ENCODE measurements around the gene CYP2A13. TPM values are rescaled to one million over a fixed set of nuclear protein-coding genes. Genes with fewer than 3 reads are reported as not detected.
A peak's percentile ranks its signal among the peaks of the same experiment; 100 is the strongest.
"Not testable (repeated sequence)": the region's sequence is repeated elsewhere in the genome, so short reads cannot be mapped to it uniquely, and the experiment has no call there.

CYP2A13 gene, protein sequence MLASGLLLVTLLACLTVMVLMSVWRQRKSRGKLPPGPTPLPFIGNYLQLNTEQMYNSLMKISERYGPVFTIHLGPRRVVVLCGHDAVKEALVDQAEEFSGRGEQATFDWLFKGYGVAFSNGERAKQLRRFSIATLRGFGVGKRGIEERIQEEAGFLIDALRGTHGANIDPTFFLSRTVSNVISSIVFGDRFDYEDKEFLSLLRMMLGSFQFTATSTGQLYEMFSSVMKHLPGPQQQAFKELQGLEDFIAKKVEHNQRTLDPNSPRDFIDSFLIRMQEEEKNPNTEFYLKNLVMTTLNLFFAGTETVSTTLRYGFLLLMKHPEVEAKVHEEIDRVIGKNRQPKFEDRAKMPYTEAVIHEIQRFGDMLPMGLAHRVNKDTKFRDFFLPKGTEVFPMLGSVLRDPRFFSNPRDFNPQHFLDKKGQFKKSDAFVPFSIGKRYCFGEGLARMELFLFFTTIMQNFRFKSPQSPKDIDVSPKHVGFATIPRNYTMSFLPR
- not detected for polyA plus RNA-seq (2012; ENCODE audit: low read depth, missing spikeins)

- DNase-seq (ENCODE audit: insufficient read length, low spot score) (no peak), FAIRE-seq (no peak)
- TF ChIP-seq POU2F2 (IDR thresholded peaks at IDR 0.05; ENCODE audit: low read depth, low read length) (no peak), TAF1 (IDR thresholded peaks at IDR 0.05; ENCODE audit: low read depth, low read length) (no peak), PAX5 (IDR thresholded peaks at IDR 0.05; ENCODE audit: insufficient read depth, low read length, severe bottlenecking) (no peak), POLR2AphosphoS5 (IDR thresholded peaks at IDR 0.05; ENCODE audit: low read depth, low read length) (no peak), POLR2A (IDR thresholded peaks at IDR 0.05; ENCODE audit: low read depth, low read length) (no peak), SPI1 (IDR thresholded peaks at IDR 0.05; ENCODE audit: low read depth, low read length) (no peak)
Observed at GRCh38 chr19:41088151-41088550, at the start of gene CYP2A13. TSS of gene CYP2A13 (plus strand) at chr19:41088451. CDS start at chr19:41088472, 21 bp downstream.

GRCh38 chr19:41039806-41040205, 48.4 kb upstream of the CYP2A13 start:
- FAIRE-seq (no peak), DNase-seq (ENCODE audit: insufficient read length, low spot score) (no peak)
- TF ChIP-seq POLR2AphosphoS5 (IDR thresholded peaks at IDR 0.05; ENCODE audit: low read depth, low read length): no peak
- no peak for TF ChIP-seq SPI1 (IDR thresholded peaks at IDR 0.05; ENCODE audit: low read depth, low read length)
- TF ChIP-seq PAX5 (IDR thresholded peaks at IDR 0.05; ENCODE audit: insufficient read depth, low read length, severe bottlenecking): no peak
- no peak for TF ChIP-seq POU2F2 (IDR thresholded peaks at IDR 0.05; ENCODE audit: low read depth, low read length)
- TF ChIP-seq POLR2A (IDR thresholded peaks at IDR 0.05; ENCODE audit: low read depth, low read length): no peak
- TF ChIP-seq TAF1 (IDR thresholded peaks at IDR 0.05; ENCODE audit: low read depth, low read length): no peak

- peak; percentile 67 for FAIRE-seq
- DNase-seq (ENCODE audit: insufficient read length, low spot score): not testable (repeated sequence)
Observed at GRCh38 chr19:41045095-41045494, 43.2 kb upstream of the CYP2A13 start.

- TF ChIP-seq POLR2AphosphoS5 (IDR thresholded peaks at IDR 0.05; ENCODE audit: low read depth, low read length) (no peak), POLR2A (IDR thresholded peaks at IDR 0.05; ENCODE audit: low read depth, low read length) (no peak), SPI1 (IDR thresholded peaks at IDR 0.05; ENCODE audit: low read depth, low read length) (no peak), TAF1 (IDR thresholded peaks at IDR 0.05; ENCODE audit: low read depth, low read length) (no peak), POU2F2 (IDR thresholded peaks at IDR 0.05; ENCODE audit: low read depth, low read length) (no peak), PAX5 (IDR thresholded peaks at IDR 0.05; ENCODE audit: insufficient read depth, low read length, severe bottlenecking) (no peak)
- FAIRE-seq (no peak), DNase-seq (ENCODE audit: insufficient read length, low spot score) (no peak)
Observed at GRCh38 chr19:41050426-41050825, 37.8 kb upstream of the CYP2A13 start.

GRCh38 chr19:41052162-41052561, 36.1 kb upstream of the CYP2A13 start:
- FAIRE-seq; DNase-seq (ENCODE audit: insufficient read length, low spot score): not testable (repeated sequence)

DNA sequence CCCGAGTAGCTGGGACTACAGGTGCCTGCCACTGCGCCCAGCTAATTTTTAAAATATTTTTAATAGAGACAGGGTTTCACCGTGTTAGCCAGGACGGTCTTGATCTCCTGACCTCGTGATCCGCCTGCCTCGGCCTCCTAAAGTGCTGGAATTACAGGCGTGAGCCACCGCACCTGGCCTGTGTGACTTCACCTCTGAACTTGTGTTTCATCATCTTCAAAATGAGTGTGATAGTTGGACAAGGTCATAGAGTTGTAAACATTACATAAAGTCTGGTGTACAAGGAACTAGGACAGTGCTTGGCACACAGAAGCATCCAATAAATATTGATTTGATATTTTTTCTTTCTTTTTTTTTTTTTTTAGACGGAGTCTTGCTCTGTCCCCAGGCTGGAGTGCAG, 34.9 kb upstream of the CYP2A13 start:
- not testable (repeated sequence) for DNase-seq (ENCODE audit: insufficient read length, low spot score); FAIRE-seq

- DNase-seq (ENCODE audit: insufficient read length, low spot score) (no peak), FAIRE-seq (no peak)
- TF ChIP-seq POLR2AphosphoS5 (IDR thresholded peaks at IDR 0.05; ENCODE audit: low read depth, low read length) (no peak), POLR2A (IDR thresholded peaks at IDR 0.05; ENCODE audit: low read depth, low read length) (no peak), SPI1 (IDR thresholded peaks at IDR 0.05; ENCODE audit: low read depth, low read length) (no peak), TAF1 (IDR thresholded peaks at IDR 0.05; ENCODE audit: low read depth, low read length) (no peak), POU2F2 (IDR thresholded peaks at IDR 0.05; ENCODE audit: low read depth, low read length) (no peak), PAX5 (IDR thresholded peaks at IDR 0.05; ENCODE audit: insufficient read depth, low read length, severe bottlenecking) (no peak)
Observed at GRCh38 chr19:41064974-41065569, 23.2 kb upstream of the CYP2A13 start.

DNA sequence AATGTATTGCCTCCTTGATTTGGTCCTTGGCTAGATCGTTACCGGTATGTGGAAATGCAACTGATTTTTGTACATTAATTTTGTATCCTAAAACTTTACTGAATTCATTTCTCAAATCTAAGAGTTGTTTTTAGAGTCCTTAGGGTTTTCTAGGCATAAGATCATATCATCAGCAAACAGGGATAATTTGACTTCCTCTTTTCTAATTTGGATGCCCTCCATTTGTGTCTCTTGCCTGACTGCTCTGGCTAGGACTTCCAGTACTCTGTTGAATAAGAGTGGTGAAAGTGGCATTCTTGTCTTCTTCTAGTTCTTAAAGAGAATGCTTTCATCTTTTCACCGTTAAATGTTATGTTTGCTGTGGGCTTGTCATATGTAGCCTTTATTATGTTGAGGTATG, 12.0 kb upstream of the CYP2A13 start:
- DNase-seq (ENCODE audit: insufficient read length, low spot score): no peak
- TF ChIP-seq POLR2AphosphoS5 (IDR thresholded peaks at IDR 0.05; ENCODE audit: low read depth, low read length): no peak
- TF ChIP-seq SPI1 (IDR thresholded peaks at IDR 0.05; ENCODE audit: low read depth, low read length): no peak
- no peak for TF ChIP-seq TAF1 (IDR thresholded peaks at IDR 0.05; ENCODE audit: low read depth, low read length)
- no peak for TF ChIP-seq POU2F2 (IDR thresholded peaks at IDR 0.05; ENCODE audit: low read depth, low read length)
- TF ChIP-seq POLR2A (IDR thresholded peaks at IDR 0.05; ENCODE audit: low read depth, low read length): no peak
- no peak for TF ChIP-seq PAX5 (IDR thresholded peaks at IDR 0.05; ENCODE audit: insufficient read depth, low read length, severe bottlenecking)
- no peak for FAIRE-seq

GRCh38 chr19:41083516-41083915, 4.7 kb upstream of the CYP2A13 start:
- TF ChIP-seq TAF1 (IDR thresholded peaks at IDR 0.05; ENCODE audit: low read depth, low read length): no peak
- no peak for TF ChIP-seq POLR2AphosphoS5 (IDR thresholded peaks at IDR 0.05; ENCODE audit: low read depth, low read length)
- TF ChIP-seq PAX5 (IDR thresholded peaks at IDR 0.05; ENCODE audit: insufficient read depth, low read length, severe bottlenecking): no peak
- no peak for TF ChIP-seq POU2F2 (IDR thresholded peaks at IDR 0.05; ENCODE audit: low read depth, low read length)
- no peak for TF ChIP-seq SPI1 (IDR thresholded peaks at IDR 0.05; ENCODE audit: low read depth, low read length)
- no peak for TF ChIP-seq POLR2A (IDR thresholded peaks at IDR 0.05; ENCODE audit: low read depth, low read length)
- no peak for FAIRE-seq
- DNase-seq (ENCODE audit: insufficient read length, low spot score): no peak

DNA sequence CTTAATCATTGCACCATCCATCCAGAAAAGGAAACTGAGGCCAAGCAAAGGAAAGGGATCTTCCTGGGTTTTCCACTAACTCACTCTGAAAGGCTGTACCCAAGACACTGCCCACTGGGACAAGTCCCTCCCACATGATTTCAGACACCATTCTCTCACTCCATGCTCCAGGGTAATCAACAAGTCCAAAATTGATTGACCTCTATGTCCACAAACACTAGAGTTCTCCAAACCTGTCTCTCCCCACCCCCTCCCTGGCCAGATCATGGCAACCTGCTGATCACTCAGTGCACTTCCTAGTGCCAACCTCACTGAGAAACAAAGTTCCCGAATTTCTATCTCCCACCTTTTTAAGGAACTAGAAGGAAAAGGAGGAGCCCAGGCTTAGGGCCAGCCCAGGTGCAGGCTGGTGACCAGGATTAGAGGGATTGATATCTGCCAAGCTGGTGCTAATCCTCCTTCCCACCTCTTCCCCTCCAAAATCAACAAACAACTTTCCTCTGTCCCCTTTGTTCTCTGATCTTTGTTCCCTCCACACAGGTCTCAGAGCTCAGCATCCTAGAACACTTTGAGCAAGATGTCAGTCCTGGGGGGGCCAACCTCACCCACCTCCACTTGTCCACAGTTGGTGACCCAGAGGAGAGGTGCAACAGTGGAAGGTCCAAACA, 2.4 kb upstream of the CYP2A13 start:
- FAIRE-seq (no peak), DNase-seq (ENCODE audit: insufficient read length, low spot score) (no peak)
- TF ChIP-seq TAF1 (IDR thresholded peaks at IDR 0.05; ENCODE audit: low read depth, low read length) (no peak), POLR2AphosphoS5 (IDR thresholded peaks at IDR 0.05; ENCODE audit: low read depth, low read length) (no peak), POU2F2 (IDR thresholded peaks at IDR 0.05; ENCODE audit: low read depth, low read length) (no peak), POLR2A (IDR thresholded peaks at IDR 0.05; ENCODE audit: low read depth, low read length) (no peak), PAX5 (IDR thresholded peaks at IDR 0.05; ENCODE audit: insufficient read depth, low read length, severe bottlenecking) (no peak), SPI1 (IDR thresholded peaks at IDR 0.05; ENCODE audit: low read depth, low read length) (no peak)

Measured in GM12891 (cell line).